Right lobe of liver (tissue), 6 donors: Measurements from ENCODE around the gene RFX8. TPM values are rescaled to one million over a fixed set of nuclear protein-coding genes. Genes with fewer than 3 reads are reported as not detected.
"Not testable (repeated sequence)": the region's sequence is repeated elsewhere in the genome, so short reads cannot be mapped to it uniquely, and the experiment has no call there.

Source experiments
- ATAC-seq, 4 donors: fragments of 200-7000 bp; cut with Tn5 transposase; one replicate each; pipeline ENCODE4 v1.9.1; 2020; ENCODE audit warnings: mild to moderate bottlenecking in 4 of 4, moderate library complexity in 4 of 4
- DNase-seq, 3 donors: peaks; one replicate each; pipeline ENCODE4 v3.0.0-alpha.2; 2020
- H3K27ac ChIP-seq, 3 donors: fragments of 200-600 bp; one replicate each; pipeline ENCODE4 v1.8.0; 2022
- H3K27me3 ChIP-seq, 2 donors: fragments of 200-600 bp; one replicate each; pipeline ENCODE4 v1.8.0; 2022
- H3K36me3 ChIP-seq, 4 donors: fragments of 200-600 bp; sonication (generic) in 1 of 4; one replicate each; pipeline versions ENCODE4 v1.5.1 to v1.8.0; 2017 to 2022; ENCODE audit warnings: control low read depth in 1 of 4
- H3K4me1 ChIP-seq, 4 donors: fragments of 200-600 bp; sonication (generic) in 1 of 4; one replicate each; pipeline versions ENCODE4 v1.5.1 to v1.8.0; 2017 to 2022; ENCODE audit warnings: control low read depth in 1 of 4
- H3K4me3 ChIP-seq, 3 donors: fragments of 200-600 bp; one replicate each; pipeline ENCODE4 v1.8.0; 2022
- H3K9me3 ChIP-seq, 4 donors: fragments of 200-600 bp; sonication (generic) in 1 of 4; one replicate each; pipeline versions ENCODE4 v1.5.1 to v1.8.0; 2017 to 2022; ENCODE audit warnings: control low read depth in 1 of 4
- POLR2A ChIP-seq: fragments of 450-650 bp; IDR thresholded peaks from one replicate; pipeline ENCODE4 v1.6.1; 2017; ENCODE audit warnings: antibody characterized with exemption, mild to moderate bottlenecking
- WGBS: methylation state at CpG from one replicate; pipeline ENCODE4 v1.1.6; 2018; ENCODE audit warnings: low coverage, low lambda C conversion rate; ENCODE audit not compliant: insufficient coverage; ENCODE audit errors: missing lambda C conversion rate; 5-methylcytosine and 5-hydroxymethylcytosine counted together
- intact Hi-C, 2 donors: fragments of 100-400 bp; cut with DNase I; formaldehyde crosslinking; loops; one replicate each; pipeline versions ENCODE4 v1.11.2 to v1.14.1; 2022
- total RNA-seq, 6 experiments: library from RNA; depleted of rRNA in 2 of 6; stranded (reverse); fragments of >200 nt in 2 of 6; fragmentation: NEBNext Ultra II Directional in 3 of 6; extraction: Animal tissue kit (Norgen Biotek cat#: 25700) in 3 of 6; gene quantifications; one replicate each; pipeline versions ENCODE4 v1.1.0 to v1.2.4, GENCODE V29; 2016 to 2023
- TF ChIP-seq, protein P1 (sequence below), 4 donors: fragments of 200-600 bp in 3 of 4; fragments of 450-650 bp in 1 of 4; IDR thresholded peaks; one replicate each; pipeline versions ENCODE4 v1.5.1 to v1.8.0; 2016 to 2022; ENCODE audit warnings: antibody characterized with exemption in 4 of 4, mild to moderate bottlenecking in 2 of 4
- donor health status: DM: no; HTN: yes; CAD: no.
- donor health status: DM: no; HTN: no; CAD: no.
- donor health status: DM: no; HTN: no; CAD: no.
- donor health status: DM: no; HTN: yes; CAD: no.
- donor health status: DM: no; HTN: yes; CAD: no.

Gene RFX8
- total RNA-seq, 6 experiments from 2014 or later = not detected

- peak in 1 of 4 donors; percentile 20 for ATAC-seq
Measured at GRCh38 chr2:101463421-101463820, 11.5 kb downstream of the RFX8 start.

GRCh38 chr2:101461381-101461780 lies 13.5 kb downstream of the RFX8 start:
- Histone ChIP-seq H3K4me1 (peaks cover 0 to 9% (median 0%) of the 10 kb centered on the region in 4 donors), H3K36me3 (no peaks in the 10 kb centered on the region), H3K27ac (no peak overlapping the region), H3K9me3 (no peaks in the 10 kb centered on the region), H3K4me3 (no peak overlapping the region), H3K27me3 (no peaks in the 10 kb centered on the region)
- intact Hi-C loops = no loop called here
- 44% methylated on average over 2 of the region's 2 CpGs for WGBS
- no peak for TF ChIP-seq POLR2A
- TF ChIP-seq, protein P1, sequence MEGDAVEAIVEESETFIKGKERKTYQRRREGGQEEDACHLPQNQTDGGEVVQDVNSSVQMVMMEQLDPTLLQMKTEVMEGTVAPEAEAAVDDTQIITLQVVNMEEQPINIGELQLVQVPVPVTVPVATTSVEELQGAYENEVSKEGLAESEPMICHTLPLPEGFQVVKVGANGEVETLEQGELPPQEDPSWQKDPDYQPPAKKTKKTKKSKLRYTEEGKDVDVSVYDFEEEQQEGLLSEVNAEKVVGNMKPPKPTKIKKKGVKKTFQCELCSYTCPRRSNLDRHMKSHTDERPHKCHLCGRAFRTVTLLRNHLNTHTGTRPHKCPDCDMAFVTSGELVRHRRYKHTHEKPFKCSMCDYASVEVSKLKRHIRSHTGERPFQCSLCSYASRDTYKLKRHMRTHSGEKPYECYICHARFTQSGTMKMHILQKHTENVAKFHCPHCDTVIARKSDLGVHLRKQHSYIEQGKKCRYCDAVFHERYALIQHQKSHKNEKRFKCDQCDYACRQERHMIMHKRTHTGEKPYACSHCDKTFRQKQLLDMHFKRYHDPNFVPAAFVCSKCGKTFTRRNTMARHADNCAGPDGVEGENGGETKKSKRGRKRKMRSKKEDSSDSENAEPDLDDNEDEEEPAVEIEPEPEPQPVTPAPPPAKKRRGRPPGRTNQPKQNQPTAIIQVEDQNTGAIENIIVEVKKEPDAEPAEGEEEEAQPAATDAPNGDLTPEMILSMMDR (IDR thresholded peaks at IDR 0.05) = no peak
- no peak for DNase-seq
- no peak for ATAC-seq

More at GRCh38 chr2:101463421-101463820, 11.5 kb downstream of the RFX8 start:
- Histone ChIP-seq H3K27ac (peak overlapping the region in 1 of 3 donors; percentile 24), H3K4me1 (peaks cover 0 to 9% (median 0%) of the 10 kb centered on the region in 4 donors), H3K9me3 (no peaks in the 10 kb centered on the region), H3K36me3 (no peaks in the 10 kb centered on the region), H3K27me3 (no peaks in the 10 kb centered on the region), H3K4me3 (no peak overlapping the region)
- DNase-seq = no peak
- TF ChIP-seq, protein P1 (IDR thresholded peaks at IDR 0.05) = no peak
- TF ChIP-seq POLR2A = no peak
- intact Hi-C loops = no loop called here
- WGBS = no CpG with 5 or more reads among the region's 8 CpGs

- H3K4me1 ChIP-seq, H3K4me3 ChIP-seq, DNase-seq, H3K27ac ChIP-seq, intact Hi-C loops, H3K27me3 ChIP-seq, H3K36me3 ChIP-seq, H3K9me3 ChIP-seq, ATAC-seq: not testable (repeated sequence)
- WGBS = 56% methylated on average over 3 of the region's 3 CpGs
Measured at GRCh38 chr2:101454408-101454807, 20.5 kb downstream of the RFX8 start.

GRCh38 chr2:101450965-101451364 lies 23.9 kb downstream of the RFX8 start:
- ATAC-seq = peak in 2 of 4 donors; percentile 35 to 59
- no peaks in the 10 kb centered on the region for H3K9me3 ChIP-seq
- no peaks in the 10 kb centered on the region for H3K4me1 ChIP-seq
- no peaks in the 10 kb centered on the region for H3K27me3 ChIP-seq
- DNase-seq = no peak
- 51% methylated on average over 5 of the region's 6 CpGs for WGBS
- H3K4me3 ChIP-seq = no peak overlapping the region
- no peaks in the 10 kb centered on the region for H3K36me3 ChIP-seq
- TF ChIP-seq, protein P1 (IDR thresholded peaks at IDR 0.05) = no peak
- TF ChIP-seq POLR2A = no peak
- intact Hi-C loops = no loop called here
- H3K27ac ChIP-seq = no peak overlapping the region

DNA sequence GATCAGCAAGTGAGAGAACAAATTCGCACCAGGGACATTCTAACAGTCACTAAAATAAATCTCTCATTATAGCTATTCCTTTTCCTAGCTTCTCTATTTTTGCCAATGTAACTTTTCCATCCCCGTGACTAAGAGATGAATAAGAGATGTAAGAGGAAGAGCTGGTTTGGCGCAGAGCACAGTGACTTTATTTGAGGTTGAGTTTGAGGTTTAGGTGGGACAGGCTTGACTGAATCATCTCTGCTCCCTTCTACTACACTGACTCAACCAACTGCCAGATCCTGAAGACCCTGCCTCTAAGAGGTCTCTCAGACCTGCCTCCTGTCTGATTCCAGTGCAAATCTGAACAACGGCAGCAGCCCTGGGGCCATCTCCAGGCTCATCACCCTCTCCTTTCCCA lies 28.0 kb downstream of the RFX8 start:
- WGBS = 63% methylated on average over 4 of the region's 4 CpGs
- H3K4me1 ChIP-seq = no peaks in the 10 kb centered on the region
- TF ChIP-seq POLR2A = no peak
- TF ChIP-seq, protein P1 (IDR thresholded peaks at IDR 0.05) = no peak
- H3K36me3 ChIP-seq = no peaks in the 10 kb centered on the region
- H3K27ac ChIP-seq = no peak overlapping the region
- H3K9me3 ChIP-seq = no peaks in the 10 kb centered on the region
- H3K4me3 ChIP-seq = no peak overlapping the region
- no peaks in the 10 kb centered on the region for H3K27me3 ChIP-seq
- no peak for DNase-seq
- no peak for ATAC-seq
- intact Hi-C loops = no loop called here
